OCI-LY7 (cell line): Measurements from ENCODE around the gene CAV1.

Experiments
- EZH2phosphoT487 ChIP-seq: fragments of 200-600 bp; sonication (generic); IDR thresholded peaks from 2 replicates; pipeline ENCODE4 v1.6.1; 2018; ENCODE audit warnings: low read depth, borderline replicate concordance, mild to moderate bottlenecking, mixed run types, antibody characterized with exemption, low read length, moderate library complexity, mixed read lengths
- TF ChIP-seq, protein P1 (sequence below): fragments of 200-600 bp; sonication (generic); conservative IDR thresholded peaks from 2 replicates; pipeline ENCODE4 v1.5.1; 2014; ENCODE audit warnings: mild to moderate bottlenecking, antibody characterized with exemption, low read length, moderate library complexity, mixed read lengths

DNA sequence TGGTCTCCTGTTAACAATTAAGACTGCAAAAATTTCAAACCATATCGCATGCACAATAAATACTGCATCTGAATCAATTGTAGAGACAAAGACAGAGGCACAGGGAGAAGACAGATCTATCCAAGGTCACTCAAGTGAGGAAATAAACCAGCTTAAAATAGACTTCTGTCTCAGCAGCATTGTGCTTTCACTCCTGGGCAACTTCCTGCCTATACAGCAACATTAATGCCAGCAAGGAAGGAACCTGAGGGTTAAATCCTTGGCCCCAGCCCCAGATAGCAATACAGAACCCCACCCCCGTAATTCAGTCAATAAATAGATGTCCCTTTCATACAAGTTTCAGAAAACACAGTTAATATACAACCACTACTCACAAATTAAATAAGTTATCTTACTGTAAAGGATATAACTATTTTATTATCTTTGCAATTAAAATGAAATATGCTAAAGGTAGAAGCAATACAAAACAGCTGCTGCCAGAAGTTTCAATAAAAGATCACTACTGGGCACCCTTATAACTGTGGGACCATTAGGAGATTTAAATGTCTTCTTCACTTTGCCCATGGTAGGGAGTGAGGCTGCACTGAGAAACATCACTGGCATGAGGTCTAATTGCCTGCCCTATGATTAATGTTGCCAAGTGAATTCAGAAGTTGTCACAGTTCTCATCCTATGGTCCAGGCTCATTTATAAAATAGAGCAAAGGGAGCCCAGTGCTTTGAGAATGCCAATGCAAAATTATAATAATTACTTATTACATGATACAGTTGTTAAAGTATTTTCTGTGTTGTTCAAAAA, 49.4 kb downstream of the CAV1 start:
- TF ChIP-seq, protein P1, sequence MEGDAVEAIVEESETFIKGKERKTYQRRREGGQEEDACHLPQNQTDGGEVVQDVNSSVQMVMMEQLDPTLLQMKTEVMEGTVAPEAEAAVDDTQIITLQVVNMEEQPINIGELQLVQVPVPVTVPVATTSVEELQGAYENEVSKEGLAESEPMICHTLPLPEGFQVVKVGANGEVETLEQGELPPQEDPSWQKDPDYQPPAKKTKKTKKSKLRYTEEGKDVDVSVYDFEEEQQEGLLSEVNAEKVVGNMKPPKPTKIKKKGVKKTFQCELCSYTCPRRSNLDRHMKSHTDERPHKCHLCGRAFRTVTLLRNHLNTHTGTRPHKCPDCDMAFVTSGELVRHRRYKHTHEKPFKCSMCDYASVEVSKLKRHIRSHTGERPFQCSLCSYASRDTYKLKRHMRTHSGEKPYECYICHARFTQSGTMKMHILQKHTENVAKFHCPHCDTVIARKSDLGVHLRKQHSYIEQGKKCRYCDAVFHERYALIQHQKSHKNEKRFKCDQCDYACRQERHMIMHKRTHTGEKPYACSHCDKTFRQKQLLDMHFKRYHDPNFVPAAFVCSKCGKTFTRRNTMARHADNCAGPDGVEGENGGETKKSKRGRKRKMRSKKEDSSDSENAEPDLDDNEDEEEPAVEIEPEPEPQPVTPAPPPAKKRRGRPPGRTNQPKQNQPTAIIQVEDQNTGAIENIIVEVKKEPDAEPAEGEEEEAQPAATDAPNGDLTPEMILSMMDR, result no peak
- no peak for TF ChIP-seq EZH2phosphoT487
